Endometrial microvascular endothelial cells (primary cell): Measurements from ENCODE around the gene PSMD6. TPM values are rescaled to one million over a fixed set of nuclear protein-coding genes. Genes with fewer than 3 reads are reported as not detected.

Source experiments
- in situ Hi-C: cut with HindIII; loops from 2 replicates; pipeline ENCODE4 v1.10.0; 2017; ENCODE audit warnings: low sequenced_read_pairs, low pct_unique_long_range_greater_than_20kb; ENCODE audit errors: inconsistent ontology term
- total RNA-seq: library from RNA; depleted of rRNA; stranded (reverse); fragments of >200 nt; gene quantifications from one replicate; pipeline ENCODE4 v1.2.3, GENCODE V29; 2015; ENCODE audit errors: inconsistent ontology term

PSMD6 gene
- total RNA-seq, 1 donor from 2014 or later, result 145 TPM

- in situ Hi-C loops, result loop anchor here (25.0 kb wide), 2 partner anchors 164 to 414 kb away; no protein-coding TSS in a partner anchor
These were observed 25.4 kb upstream of the PSMD6 start for GRCh38 chr3:64048631-64049061.

- in situ Hi-C loops, result loop anchor here (25.0 kb wide), 2 partner anchors 165 to 415 kb away; no protein-coding TSS in a partner anchor
These were observed 24.5 kb upstream of the PSMD6 start for GRCh38 chr3:64047787-64048186.

GRCh38 chr3:64046996-64047594 is 23.8 kb upstream of the PSMD6 start:
- in situ Hi-C loops, result loop anchor here (25.0 kb wide), 2 partner anchors 165 to 415 kb away; no protein-coding TSS in a partner anchor

GRCh38 chr3:64046592-64046991 is 23.3 kb upstream of the PSMD6 start:
- in situ Hi-C loops, result loop anchor here (25.0 kb wide), 2 partner anchors 166 to 416 kb away; no protein-coding TSS in a partner anchor

- in situ Hi-C loops, result loop anchor here (25.0 kb wide), 2 partner anchors 169 to 419 kb away; no protein-coding TSS in a partner anchor
These were observed 19.7 kb upstream of the PSMD6 start for GRCh38 chr3:64042952-64043351.

- in situ Hi-C loops, result loop anchor here (25.0 kb wide), 2 partner anchors 172 to 422 kb away; no protein-coding TSS in a partner anchor
These were observed 16.9 kb upstream of the PSMD6 start for GRCh38 chr3:64039981-64040733.

GRCh38 chr3:64039332-64039731 is 16.0 kb upstream of the PSMD6 start:
- in situ Hi-C loops, result loop anchor here (25.0 kb wide), 2 partner anchors 173 to 423 kb away; no protein-coding TSS in a partner anchor

- in situ Hi-C loops, result loop anchor here (25.0 kb wide), 2 partner anchors 174 to 424 kb away; no protein-coding TSS in a partner anchor
These were observed 15.0 kb upstream of the PSMD6 start for GRCh38 chr3:64038253-64038767.

GRCh38 chr3:64037084-64037483 is 13.8 kb upstream of the PSMD6 start:
- in situ Hi-C loops, result loop anchor here (25.0 kb wide), 2 partner anchors 175 to 425 kb away; no protein-coding TSS in a partner anchor

GRCh38 chr3:64033069-64033468 is 9.8 kb upstream of the PSMD6 start:
- in situ Hi-C loops, result loop anchor here (25.0 kb wide), 2 partner anchors 179 to 429 kb away; no protein-coding TSS in a partner anchor

GRCh38 chr3:64031540-64032508 is 8.5 kb upstream of the PSMD6 start:
- in situ Hi-C loops, result loop anchor here (25.0 kb wide), 2 partner anchors 180 to 430 kb away; no protein-coding TSS in a partner anchor

- in situ Hi-C loops, result loop anchor here (25.0 kb wide), 2 partner anchors 182 to 432 kb away; no protein-coding TSS in a partner anchor
These were observed 7.4 kb upstream of the PSMD6 start for GRCh38 chr3:64030741-64031140.

- in situ Hi-C loops, result loop anchor here (25.0 kb wide), 2 partner anchors 183 to 433 kb away; no protein-coding TSS in a partner anchor
These were observed 6.0 kb upstream of the PSMD6 start for GRCh38 chr3:64029287-64029686.

- in situ Hi-C loops, result loop anchor here (25.0 kb wide), 2 partner anchors 184 to 434 kb away; no protein-coding TSS in a partner anchor
These were observed 5.5 kb upstream of the PSMD6 start for GRCh38 chr3:64028754-64029153.

- in situ Hi-C loops, result loop anchor here (25.0 kb wide), 2 partner anchors 185 to 435 kb away; no protein-coding TSS in a partner anchor
These were observed 4.4 kb upstream of the PSMD6 start for GRCh38 chr3:64027658-64028057.

- in situ Hi-C loops, result loop anchor here (25.0 kb wide), 2 partner anchors 186 to 436 kb away; no protein-coding TSS in a partner anchor
These were observed 3.1 kb upstream of the PSMD6 start for GRCh38 chr3:64026346-64026745.

GRCh38 chr3:64023861-64024223 is 548 bp upstream of the PSMD6 start:
- in situ Hi-C loops, result no loop called here
